Measurements from ENCODE around the gene RDX. TPM values are rescaled to one million over a fixed set of nuclear protein-coding genes. Genes with fewer than 3 reads are reported as not detected.
A peak's percentile ranks its signal among the peaks of the same experiment; 100 is the strongest.

The RDX gene
- 86.0 TPM for total RNA-seq

DNA sequence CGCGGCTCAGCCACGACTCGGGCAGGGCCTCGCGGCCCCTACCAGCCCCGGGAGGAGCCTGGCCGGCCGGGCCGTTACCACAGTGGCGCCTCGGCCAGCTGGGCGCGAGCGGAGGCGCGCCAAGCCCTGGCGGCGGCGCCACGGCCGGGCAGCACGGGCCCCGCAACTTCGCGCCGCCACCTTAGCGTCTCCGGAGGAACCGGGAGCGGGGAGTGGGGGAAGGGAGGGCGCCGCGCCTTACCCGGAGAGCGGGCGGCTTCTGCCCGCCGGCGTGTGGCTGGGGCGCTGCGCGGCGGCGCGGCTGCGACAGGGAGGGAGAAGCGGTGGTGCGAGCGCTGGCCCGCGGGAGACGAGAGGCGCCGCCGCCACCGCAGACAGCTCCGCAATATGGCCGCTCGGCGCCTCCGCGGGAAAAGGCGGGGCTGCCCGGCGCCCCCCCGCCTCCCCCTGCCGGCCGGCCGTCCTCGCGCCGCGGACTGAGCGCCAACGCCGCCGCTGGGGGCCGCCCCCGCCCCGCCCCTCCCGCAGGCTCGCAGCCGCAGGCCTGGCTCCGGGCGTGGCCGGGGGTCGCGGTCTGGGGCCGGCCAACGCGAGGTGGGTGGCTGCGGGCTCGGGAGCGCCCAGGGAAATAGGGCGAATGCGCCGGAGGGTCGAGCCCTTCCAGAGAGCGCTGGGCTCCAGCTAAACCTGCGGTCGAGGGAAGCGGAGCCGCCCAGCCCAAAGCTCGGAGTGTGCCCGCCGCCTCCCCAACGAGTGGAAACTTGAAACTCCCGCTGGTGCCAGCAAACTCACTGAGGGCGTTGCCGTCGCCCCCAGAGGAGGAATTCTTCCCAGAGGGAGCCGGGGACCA is at the start of gene RDX:
Gene RDX (minus strand): TSS at position 389 of the 850 bp plus-strand sequence. CDS start 16,922 bp downstream, outside the sequence.
- FAIRE-seq (no peak), DNase-seq (ENCODE audit: low spot score in 2 of 2) (peak; percentile 91 to 96)

DNA sequence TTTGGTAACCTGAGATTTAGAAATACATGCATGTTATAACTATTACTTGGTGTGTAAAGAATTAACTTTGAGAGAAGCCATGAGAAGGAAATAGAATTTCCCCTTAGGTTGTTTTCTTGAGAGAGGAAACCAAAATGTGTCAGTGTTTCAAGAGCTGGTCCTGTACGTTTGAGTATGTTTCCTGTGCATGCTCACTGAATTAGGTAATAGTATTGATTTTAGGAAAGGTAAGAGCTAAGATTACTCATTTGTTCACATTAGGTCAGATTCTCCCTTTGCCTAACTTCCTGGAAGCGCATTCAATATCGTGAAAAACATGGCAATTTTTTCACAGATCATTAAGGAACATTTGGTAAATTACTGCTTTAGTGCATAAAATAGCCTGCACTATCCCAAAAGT is 49.3 kb upstream of the RDX start:
- no peak for FAIRE-seq
- no peak for DNase-seq (ENCODE audit: low spot score in 2 of 2)

DNA sequence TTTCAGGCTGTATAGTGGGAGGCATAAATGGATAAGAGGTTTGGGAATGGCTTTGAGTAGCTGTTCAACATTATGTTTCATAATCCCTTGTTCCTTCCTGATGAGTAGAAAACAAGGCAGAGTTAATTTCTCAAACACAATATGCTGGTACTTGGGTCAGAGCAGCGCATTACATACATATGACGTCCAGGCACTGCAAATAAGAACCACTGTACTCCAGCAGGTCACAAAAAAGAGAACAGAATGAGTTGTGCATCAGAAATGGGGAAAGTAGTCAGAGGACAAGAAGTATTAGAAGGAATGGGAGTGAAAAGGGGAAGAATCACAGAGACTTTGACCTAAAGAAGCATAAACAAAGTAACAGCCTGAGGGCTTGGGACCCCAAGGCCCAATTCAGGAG is 44.0 kb upstream of the RDX start:
- FAIRE-seq (no peak), DNase-seq (ENCODE audit: low spot score in 2 of 2) (no peak)

DNA sequence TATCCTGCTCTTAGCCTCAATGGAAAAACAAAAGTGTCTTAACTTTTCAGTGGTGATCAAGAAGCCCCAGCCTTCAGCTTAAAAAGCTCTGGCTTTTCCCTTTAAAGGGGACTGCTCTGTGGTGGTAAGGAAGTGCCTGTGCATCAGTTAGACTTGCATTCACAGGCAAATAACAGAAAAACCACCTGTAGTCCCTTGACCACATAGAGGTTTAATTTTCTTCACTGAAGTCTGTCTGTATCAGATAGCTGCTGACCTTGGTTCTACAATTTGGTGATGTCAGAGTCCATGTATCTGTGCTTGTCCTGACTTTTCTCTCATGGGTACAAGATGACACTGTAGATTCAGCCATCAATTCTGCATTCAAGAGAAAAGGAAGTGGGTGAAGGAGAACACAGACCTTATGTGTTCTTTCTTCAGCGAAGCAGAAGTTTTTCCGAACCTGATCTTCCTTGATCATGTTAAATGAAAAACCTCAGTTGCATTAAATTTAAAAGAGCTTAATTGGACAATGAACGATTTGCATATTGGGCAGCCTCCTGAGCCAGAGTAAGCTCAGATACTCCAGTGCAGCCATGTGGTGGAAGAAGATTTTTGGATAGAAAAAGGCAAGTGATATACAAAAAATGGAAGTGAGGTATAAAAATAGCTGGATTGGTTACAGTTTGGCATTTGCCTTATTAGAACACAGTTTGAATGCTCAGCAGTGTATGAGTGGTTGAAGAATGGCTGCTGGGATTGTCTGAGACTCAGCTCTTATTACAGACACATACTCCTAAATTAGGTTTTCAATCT is 43.2 kb upstream of the RDX start:
- FAIRE-seq (no peak), DNase-seq (ENCODE audit: low spot score in 2 of 2) (no peak)

DNA sequence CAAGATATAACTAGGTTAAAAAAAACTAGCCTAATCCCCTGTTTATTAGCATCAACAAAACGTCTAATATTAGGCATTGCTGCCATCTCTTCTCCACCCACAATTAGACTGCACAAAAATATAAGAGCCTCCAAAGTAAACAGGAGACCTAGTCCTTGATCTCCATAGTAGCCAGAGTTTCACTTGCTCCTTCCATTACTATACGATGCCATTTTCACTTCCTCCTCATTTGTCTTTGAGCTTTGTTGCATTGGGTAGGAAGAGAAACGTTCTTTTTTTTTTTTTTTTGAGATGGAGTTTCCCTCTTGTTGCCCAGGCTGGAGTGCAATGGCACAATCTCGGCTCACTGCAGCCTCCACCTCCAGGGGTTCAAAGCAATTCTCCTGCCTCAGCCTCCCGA is 42.3 kb upstream of the RDX start:
- FAIRE-seq (no peak), DNase-seq (ENCODE audit: low spot score in 2 of 2) (no peak)

DNA sequence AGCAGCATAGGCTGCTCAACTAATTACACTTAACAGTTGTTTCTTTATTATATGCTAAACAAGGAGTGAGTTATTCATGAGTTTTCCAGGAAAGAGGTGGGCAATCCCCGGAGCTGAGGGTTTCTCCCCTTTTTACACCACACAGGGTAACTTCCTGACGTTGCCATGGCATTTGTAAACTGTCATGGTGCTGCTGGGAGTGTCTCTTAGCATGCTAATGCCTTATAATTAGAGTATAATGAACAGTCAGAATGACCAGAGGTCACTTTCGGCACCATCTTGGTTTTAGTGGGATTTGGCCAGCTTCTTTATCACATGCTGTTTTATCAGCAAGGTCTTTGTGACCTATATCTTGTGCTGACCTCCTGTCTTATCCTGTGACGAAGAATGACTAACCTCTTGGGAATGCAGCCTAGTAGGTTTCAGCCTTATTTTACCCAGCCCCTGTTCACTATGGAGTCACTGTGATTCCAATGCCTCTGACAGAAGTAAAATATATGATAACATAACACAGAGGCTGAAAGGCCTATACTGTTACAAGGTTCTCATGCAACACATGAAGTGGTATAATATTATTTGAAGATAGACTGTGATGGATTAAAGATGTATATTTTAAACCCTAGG is 41.3 kb upstream of the RDX start:
- no peak for FAIRE-seq
- no peak for DNase-seq (ENCODE audit: low spot score in 2 of 2)

DNA sequence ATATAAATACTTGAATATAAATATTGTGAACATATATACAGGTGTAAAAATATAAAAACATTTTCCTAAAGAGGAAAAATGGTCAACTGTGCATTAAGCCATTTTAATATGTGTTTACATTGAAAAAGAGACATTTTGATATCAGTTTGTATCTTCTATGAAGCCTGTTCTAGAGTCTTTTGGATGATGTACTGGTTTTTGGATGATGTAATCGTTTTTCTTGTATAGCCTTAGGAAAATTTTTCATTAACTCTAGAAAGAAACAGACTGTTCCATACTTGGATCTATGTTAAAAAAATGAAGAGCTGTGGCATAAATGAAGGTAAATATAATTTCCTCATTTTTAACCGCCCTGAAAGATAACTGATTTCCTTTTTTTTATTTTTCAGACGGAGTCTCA is 39.6 kb upstream of the RDX start:
- no peak for DNase-seq (ENCODE audit: low spot score in 2 of 2)
- FAIRE-seq, result no peak

DNA sequence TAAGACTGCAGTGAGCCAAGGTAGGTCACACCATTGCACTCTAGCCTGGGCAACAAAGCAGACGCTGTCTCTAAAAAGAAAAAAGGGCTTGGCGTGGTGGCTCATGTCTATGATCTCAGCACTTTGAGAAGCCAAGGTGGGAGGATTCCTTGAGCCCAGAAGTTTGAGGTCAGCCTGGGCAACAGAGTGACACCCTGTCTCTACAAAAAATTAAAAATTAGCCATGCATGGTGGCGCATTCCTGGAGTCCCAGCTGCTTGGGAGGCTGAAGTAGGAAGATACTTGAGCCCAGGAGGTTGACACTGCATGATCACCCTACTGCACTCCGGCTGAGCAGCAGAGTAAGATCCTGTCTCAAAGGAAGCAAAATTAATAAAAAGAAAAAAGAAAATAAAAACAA is 38.9 kb upstream of the RDX start:
- DNase-seq (ENCODE audit: low spot score in 2 of 2) (no peak), FAIRE-seq (no peak)

DNA sequence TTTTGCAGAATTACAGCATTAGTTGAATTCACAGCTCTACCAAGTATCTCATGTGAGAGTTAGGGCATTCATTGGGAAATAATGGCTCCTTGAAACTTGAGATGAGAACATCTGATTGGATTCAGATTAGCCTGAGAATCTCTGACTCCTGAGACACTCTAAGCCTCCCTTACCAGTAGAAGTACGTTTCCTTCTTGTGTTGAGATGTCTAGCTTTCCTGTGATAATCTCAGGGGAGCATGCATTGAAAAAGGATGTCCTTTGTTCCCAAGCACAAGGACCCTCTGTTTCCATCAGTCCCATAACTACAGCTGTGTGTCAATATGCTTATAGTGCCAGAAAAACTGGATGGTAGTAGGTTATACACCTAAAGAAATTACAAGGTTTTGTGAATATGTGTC is 35.2 kb upstream of the RDX start:
- FAIRE-seq, result no peak

DNA sequence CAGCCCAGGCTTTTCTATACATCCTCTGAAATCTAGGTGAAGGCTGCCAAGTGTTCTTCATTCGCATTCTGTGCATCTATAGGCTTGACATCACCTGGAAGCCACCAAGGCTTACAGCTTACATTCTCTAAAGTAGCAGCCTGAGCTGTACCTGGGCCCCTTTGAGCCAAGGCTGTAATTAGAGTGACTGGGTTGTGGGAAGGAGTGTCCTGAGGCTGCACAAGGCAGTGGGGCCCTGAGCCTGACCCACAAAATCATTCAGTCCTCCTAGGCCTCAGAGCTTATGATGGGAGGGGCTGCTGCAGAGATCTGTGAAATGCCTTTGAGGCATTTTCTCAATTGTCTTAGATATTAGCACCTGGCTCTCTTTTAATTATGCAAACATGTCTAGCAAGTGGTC is 33.0 kb upstream of the RDX start:
- FAIRE-seq (no peak), DNase-seq (ENCODE audit: low spot score in 2 of 2) (no peak)

More for the DNA sequence above, 35.2 kb upstream of the RDX start:
- no peak for DNase-seq (ENCODE audit: low spot score in 2 of 2)

DNA sequence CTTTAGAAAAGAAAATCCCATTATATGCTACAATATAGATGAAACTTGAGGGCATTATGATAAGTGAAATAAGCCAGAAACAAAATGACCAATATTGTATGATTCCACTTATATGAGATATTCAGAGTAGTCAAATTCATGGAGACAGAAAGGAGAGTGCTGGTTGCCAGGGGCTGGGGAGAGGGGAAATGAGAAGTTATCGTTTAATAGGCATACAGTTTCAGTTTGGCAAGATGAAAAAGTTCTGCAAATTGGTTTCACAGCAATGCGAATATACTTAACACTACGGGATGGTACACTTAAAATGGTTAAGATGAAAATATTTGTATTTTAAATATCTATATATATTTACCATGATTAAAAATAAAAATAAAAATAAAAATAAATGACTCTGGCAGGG is 31.1 kb upstream of the RDX start:
- no peak for FAIRE-seq

DNA sequence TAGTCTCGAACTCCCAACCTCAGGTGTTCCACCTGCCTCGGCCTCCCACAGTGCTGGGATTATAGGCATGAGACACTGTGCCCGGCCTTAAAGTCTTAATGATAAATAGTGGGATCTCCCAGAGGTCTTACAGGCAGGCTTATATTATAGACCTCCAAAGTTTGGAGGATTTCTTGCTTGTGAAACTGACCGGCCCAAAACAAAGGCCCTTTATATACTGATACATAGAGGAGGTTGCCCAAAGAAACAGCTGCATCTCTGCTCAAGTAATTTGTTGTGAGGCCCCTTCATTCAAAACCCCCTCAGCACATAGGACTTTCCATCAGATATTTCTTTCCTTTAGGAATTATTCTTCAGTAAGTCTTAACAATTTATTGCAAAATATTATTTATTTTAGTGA is 27.4 kb upstream of the RDX start:
- no peak for DNase-seq (ENCODE audit: low spot score in 2 of 2)
- FAIRE-seq, result no peak

More for the DNA sequence above, 31.1 kb upstream of the RDX start:
- DNase-seq (ENCODE audit: low spot score in 2 of 2), result no peak

DNA sequence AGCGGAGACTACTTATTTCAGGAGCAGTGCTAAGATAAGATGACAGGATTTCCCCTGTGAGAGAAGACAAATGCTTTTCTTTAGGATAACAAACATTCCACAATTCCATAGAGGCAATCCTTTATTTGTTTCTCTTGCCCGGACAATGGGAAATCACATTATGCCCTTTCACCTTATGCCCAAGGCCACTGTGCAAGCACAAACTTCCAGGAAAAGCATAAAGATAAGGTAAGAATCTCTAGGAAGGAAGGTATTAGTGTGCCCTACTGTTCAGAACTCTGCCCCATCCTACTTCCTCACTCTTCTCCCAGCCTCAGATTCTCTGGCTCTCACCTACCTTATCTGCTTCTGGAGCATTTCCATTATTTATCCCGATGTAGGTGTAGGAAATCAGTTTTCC is 23.1 kb upstream of the RDX start:
- FAIRE-seq (no peak), DNase-seq (ENCODE audit: low spot score in 2 of 2) (no peak)

DNA sequence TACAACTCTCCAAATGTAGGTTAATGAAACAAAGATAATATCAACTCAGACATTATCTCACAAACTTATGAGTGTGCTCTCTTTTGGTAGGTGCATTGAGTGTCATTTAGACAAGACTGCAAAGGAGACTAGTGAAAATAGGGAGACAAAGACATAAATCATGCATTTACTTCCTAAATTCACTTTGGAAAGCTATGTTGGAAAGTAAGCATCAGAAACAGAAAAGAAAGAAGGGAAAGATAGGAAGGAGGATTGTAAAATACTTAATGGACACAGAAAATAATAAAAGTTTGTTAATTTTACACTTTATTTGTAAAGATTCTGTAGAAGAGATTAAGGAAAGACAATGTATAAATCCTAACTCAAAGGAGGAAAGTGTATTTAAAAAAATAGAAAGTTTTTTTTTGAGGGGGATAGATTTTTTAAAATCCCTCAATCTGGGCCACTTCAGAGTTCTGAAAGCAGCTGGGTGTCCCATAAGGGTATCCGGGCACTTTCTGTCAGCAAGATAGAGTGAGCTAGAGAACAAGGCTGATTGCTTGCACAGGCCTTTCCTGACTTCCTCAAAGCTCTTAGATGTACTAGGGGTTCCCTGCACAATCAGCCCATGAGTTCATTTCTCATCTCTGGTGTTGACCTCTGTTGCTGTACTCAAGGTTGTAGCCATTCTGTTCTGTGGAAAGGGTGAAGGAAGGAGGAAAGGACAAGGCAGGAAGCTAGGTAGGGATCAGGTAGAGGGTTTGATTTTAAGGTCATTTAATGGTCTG is 22.4 kb upstream of the RDX start:
- FAIRE-seq (no peak), DNase-seq (ENCODE audit: low spot score in 2 of 2) (no peak)

DNA sequence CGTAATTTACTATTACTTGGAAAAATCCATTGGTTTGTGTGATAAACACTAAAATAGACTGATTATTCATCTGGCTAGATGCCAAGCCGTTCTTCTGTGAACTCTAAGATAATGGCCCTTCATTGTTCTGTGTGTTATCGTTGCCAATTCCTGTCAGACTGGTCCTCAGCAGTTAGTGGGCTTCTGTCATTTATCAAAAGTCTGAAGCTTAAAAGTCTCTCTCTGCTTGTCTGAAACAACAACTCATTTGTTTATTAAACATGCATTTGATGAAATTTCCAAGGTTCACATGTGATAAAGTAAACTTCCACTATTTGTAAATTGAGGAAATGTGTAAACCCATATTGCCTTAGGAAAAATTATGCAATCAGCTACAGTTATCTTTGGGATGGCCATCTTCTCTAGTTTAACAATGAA is 21.1 kb upstream of the RDX start:
- FAIRE-seq (peak; percentile 82), DNase-seq (ENCODE audit: low spot score in 2 of 2) (peak; percentile 26 to 27)

DNA sequence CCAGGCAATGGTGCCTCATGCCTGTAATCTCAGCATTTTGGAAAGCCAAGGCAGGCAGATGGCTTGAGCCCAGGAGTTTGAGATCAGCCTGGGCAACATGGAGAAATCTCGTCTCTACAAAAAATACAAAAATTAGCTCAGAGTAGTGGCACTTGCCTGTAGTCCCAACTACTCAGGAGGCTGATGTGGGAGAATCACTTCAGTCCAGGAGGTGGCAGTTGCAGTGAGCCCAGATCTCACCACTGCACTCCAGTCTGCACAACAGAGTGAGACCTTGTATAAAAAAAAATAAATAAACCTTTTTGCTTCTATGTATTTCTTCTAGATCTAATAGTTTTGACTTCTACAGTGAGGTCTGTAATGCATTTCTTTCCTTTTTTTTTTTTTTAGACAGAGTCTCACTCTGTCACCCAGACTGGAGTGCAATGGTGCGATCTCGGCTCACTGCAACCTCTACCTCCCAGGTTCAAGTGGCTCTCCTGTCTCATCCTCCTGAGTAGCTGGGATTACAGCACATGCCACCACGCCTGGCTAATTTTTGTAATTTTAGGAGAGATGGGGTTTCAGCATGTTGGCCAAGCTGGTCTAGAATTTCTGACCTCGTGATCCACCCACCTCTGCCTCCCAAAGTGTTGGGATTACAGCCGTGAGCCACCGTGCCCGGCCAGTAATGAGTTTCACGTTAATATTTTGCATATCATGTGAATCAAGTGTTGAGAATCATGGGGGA is 18.1 kb upstream of the RDX start:
- FAIRE-seq (no peak), DNase-seq (ENCODE audit: low spot score in 2 of 2) (no peak)

DNA sequence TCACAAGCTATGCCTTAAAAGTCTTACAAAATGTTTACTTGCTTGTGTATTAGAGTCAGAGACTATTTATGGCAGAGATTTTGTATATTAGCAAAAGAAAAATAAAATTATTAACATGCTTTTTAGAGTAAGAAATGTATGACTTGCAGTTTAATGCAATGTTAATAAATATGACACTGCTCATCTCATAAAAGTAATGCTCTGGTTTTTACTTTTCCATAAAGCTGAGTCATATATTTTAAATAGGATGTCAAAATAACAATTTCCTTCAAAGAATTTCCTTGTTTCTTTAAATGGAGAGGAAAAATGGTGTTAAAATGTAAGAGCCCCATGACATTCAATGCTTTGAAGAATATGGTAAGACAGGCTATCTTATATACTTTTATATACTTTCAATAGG is 16.3 kb upstream of the RDX start:
- FAIRE-seq (no peak), DNase-seq (ENCODE audit: low spot score in 2 of 2) (no peak)

DNA sequence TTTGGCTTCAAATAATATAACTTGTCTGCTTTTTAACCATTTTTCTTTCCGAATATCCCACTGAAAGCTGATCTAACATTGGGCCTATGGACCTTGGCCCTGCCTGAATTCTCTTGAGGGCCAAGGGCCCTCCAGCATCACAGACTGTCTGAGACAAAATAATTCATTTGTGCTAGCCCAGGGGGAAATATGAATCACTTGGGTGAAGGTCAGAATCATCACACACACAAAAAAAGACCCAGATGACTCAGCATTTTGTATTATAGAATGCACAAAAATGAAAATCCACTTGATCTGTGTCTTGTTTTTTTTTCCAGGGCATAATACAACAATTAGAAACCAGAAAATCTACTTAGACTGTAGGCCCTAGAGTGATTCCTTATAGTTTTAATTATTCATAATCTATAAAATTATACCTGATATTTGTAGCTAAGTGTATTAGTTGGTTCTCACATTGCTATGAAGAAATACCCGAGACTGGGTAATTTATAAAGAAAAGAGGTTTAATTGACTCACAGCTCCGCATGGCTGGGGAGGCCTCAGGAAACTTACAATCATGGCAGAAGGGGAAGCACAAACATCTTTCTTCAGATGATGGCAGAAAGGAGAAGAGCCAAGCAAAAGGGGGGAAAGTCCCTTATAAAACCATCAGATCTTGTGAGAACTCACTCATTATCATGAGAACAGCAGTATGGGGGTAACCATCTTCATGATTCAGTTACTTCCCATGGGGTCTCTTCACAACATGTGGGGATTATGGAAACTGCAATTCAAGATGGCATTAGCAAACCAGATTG is 15.6 kb upstream of the RDX start:
- no peak for FAIRE-seq
- DNase-seq (ENCODE audit: low spot score in 2 of 2), result no peak

DNA sequence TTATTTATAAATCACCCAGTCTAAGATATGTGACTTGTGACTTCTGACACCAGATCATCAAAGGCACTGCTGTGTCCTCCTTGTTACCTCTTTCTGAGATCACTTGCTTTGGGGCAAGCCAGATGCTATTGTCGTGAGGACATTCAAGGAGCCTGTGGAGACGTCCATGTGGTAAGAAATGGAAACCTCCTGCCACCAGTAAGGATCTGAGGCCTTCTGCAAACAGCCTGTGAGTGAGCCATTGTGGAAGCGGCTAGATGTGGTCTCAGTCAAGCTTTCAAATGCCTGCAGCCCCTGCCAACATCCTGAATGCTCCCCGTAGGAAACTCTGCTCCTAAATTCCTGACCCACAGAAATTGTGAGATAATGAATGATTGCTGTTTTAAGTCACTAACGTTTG is 11.7 kb upstream of the RDX start:
- DNase-seq (ENCODE audit: low spot score in 2 of 2), result no peak
- no peak for FAIRE-seq

Measured in frontal cortex (tissue), 4 donors.